H9 (cell line): ENCODE results near the gene MGRN1. TPM values are rescaled to one million over a fixed set of nuclear protein-coding genes. Genes with fewer than 3 reads are reported as not detected.

Source experiments
- DNase-seq: peaks from one replicate; pipeline ENCODE4 v3.0.0-alpha.2; 2017
- H2AFZ ChIP-seq: one replicate; pipeline ENCODE4 v1.6.1; 2013; ENCODE audit warnings: mild to moderate bottlenecking, low read length, control low read depth, moderate library complexity
- H2AK5ac ChIP-seq: 2 replicates; pipeline ENCODE4 v1.6.1; 2013; ENCODE audit warnings: low read length, control low read depth, mixed read lengths; ENCODE audit not compliant: insufficient read length
- H2BK120ac ChIP-seq: one replicate; pipeline ENCODE4 v1.6.1; 2013; ENCODE audit warnings: low read depth, mild to moderate bottlenecking, low read length, control low read depth, inconsistent platforms; ENCODE audit not compliant: poor library complexity, severe bottlenecking
- H2BK12ac ChIP-seq: 2 replicates; pipeline ENCODE4 v1.6.1; 2013; ENCODE audit warnings: low read length, control low read depth, mixed read lengths, low read depth; ENCODE audit not compliant: insufficient read length
- H2BK15ac ChIP-seq: 2 replicates; pipeline ENCODE4 v1.6.1; 2013; ENCODE audit warnings: low read depth, low read length, control low read depth
- H2BK20ac ChIP-seq: one replicate; pipeline ENCODE4 v1.6.1; 2013; ENCODE audit warnings: low read depth, mild to moderate bottlenecking, low read length, control low read depth, inconsistent platforms; ENCODE audit not compliant: poor library complexity, severe bottlenecking
- H2BK5ac ChIP-seq: 2 replicates; pipeline ENCODE4 v1.6.1; 2013; ENCODE audit warnings: low read length, control low read depth, mixed read lengths; ENCODE audit not compliant: insufficient read length
- H3K14ac ChIP-seq: 2 replicates; pipeline ENCODE4 v1.6.1; 2013; ENCODE audit warnings: low read length, control low read depth; ENCODE audit not compliant: insufficient read depth
- H3K18ac ChIP-seq: 2 replicates; pipeline ENCODE4 v1.6.1; 2013; ENCODE audit warnings: low read depth, mild to moderate bottlenecking, mixed read lengths, low read length, control low read depth; ENCODE audit not compliant: insufficient read length
- H3K23ac ChIP-seq: 2 replicates; pipeline ENCODE4 v1.6.1; 2013; ENCODE audit warnings: low read length, control low read depth, mixed read lengths, low read depth; ENCODE audit not compliant: insufficient read length
- H3K23me2 ChIP-seq: 2 replicates; pipeline ENCODE4 v1.6.1; 2013; ENCODE audit warnings: low read depth, mild to moderate bottlenecking, mixed read lengths, low read length, control low read depth; ENCODE audit not compliant: insufficient read length, poor library complexity, severe bottlenecking
- H3K27ac ChIP-seq: 2 replicates; pipeline ENCODE4 v1.5.1; 2013; ENCODE audit warnings: low read length, control low read depth, mixed read lengths, low read depth; ENCODE audit not compliant: insufficient read length
- H3K27me3 ChIP-seq: 2 replicates; pipeline ENCODE4 v1.6.1; 2013; ENCODE audit warnings: low read length, control low read depth, inconsistent platforms; ENCODE audit not compliant: insufficient read depth
- H3K4ac ChIP-seq: 2 replicates; pipeline ENCODE4 v1.6.1; 2013; ENCODE audit warnings: low read depth, mild to moderate bottlenecking, control low read depth, inconsistent platforms, low read length, moderate library complexity
- H3K4me1 ChIP-seq: 2 replicates; pipeline ENCODE4 v1.6.1; 2013; ENCODE audit warnings: low read length, control low read depth, inconsistent platforms; ENCODE audit not compliant: insufficient read depth
- H3K4me2 ChIP-seq: 2 replicates; pipeline ENCODE4 v1.6.1; 2013; ENCODE audit warnings: low read length, control low read depth, mixed read lengths; ENCODE audit not compliant: insufficient read length, insufficient read depth
- H3K56ac ChIP-seq: 2 replicates; pipeline ENCODE4 v1.6.1; 2013; ENCODE audit warnings: low read depth, mild to moderate bottlenecking, mixed read lengths, low read length, control low read depth; ENCODE audit not compliant: insufficient read length
- H3K79me1 ChIP-seq: 2 replicates; pipeline ENCODE4 v1.6.1; 2013; ENCODE audit warnings: low read depth, mild to moderate bottlenecking, moderate library complexity, low read length, control low read depth, inconsistent platforms; ENCODE audit not compliant: insufficient read depth, poor library complexity, severe bottlenecking
- H3K79me2 ChIP-seq: 2 replicates; pipeline ENCODE4 v1.6.1; 2013; ENCODE audit warnings: low read length, control low read depth, inconsistent platforms; ENCODE audit not compliant: insufficient read depth
- H3K9ac ChIP-seq: 2 replicates; pipeline ENCODE4 v1.6.1; 2013; ENCODE audit warnings: low read length, control low read depth, mixed read lengths; ENCODE audit not compliant: insufficient read length; ENCODE audit errors: extremely low read depth
- H3K9me3 ChIP-seq: one replicate; pipeline ENCODE4 v1.6.1; 2013; ENCODE audit warnings: low read depth, low read length, inconsistent platforms; ENCODE audit not compliant: control insufficient read depth
- H3T11ph ChIP-seq: one replicate; pipeline ENCODE4 v1.6.1; 2013; ENCODE audit warnings: mild to moderate bottlenecking, low read length, control low read depth, inconsistent platforms
- H4K20me1 ChIP-seq: one replicate; pipeline ENCODE4 v1.6.1; 2013; ENCODE audit not compliant: control insufficient read depth, insufficient read length, insufficient read depth
- H4K5ac ChIP-seq: 2 replicates; pipeline ENCODE4 v1.6.1; 2013; ENCODE audit warnings: low read depth, mild to moderate bottlenecking, mixed read lengths, low read length, control low read depth; ENCODE audit not compliant: insufficient read length
- H4K8ac ChIP-seq: replicated peaks from 2 replicates; pipeline ENCODE4 v1.6.1; 2013; ENCODE audit warnings: low read length, control low read depth, mixed read lengths, low read depth; ENCODE audit not compliant: insufficient read length
- H4K91ac ChIP-seq: 2 replicates; pipeline ENCODE4 v1.6.1; 2013; ENCODE audit warnings: low read depth, mild to moderate bottlenecking, moderate library complexity, mixed read lengths, low read length, control low read depth; ENCODE audit not compliant: insufficient read length
- H3K27ac Mint-ChIP-seq, 3 experiments: 2 replicates in 2 of 3; 3 replicates in 1 of 3; pipeline ENCODE4 v1.8.0; 2020 to 2021; ENCODE audit warnings: mixed read lengths in 3 of 3, mild to moderate bottlenecking in 1 of 3, moderate library complexity in 1 of 3
- H3K27me3 Mint-ChIP-seq: 2 replicates; pipeline ENCODE4 v1.8.0; 2021; ENCODE audit warnings: low read depth, mild to moderate bottlenecking, moderate library complexity, mixed read lengths
- H3K36me3 Mint-ChIP-seq, 3 experiments: 2 replicates in 2 of 3; 3 replicates in 1 of 3; pipeline ENCODE4 v1.8.0; 2020 to 2021; ENCODE audit warnings: low read depth in 3 of 3, mixed read lengths in 3 of 3; ENCODE audit not compliant: insufficient read depth in 1 of 3
- H3K4me1 Mint-ChIP-seq, 2 experiments: 2 replicates each; pipeline ENCODE4 v1.8.0; 2020; ENCODE audit warnings: mixed read lengths in 2 of 2
- H3K4me3 Mint-ChIP-seq, 2 experiments: 2 replicates in 1 of 2; 3 replicates in 1 of 2; pipeline ENCODE4 v1.8.0; 2020 to 2021; ENCODE audit warnings: mild to moderate bottlenecking in 2 of 2, mixed read lengths in 2 of 2, moderate library complexity in 1 of 2
- H3K9me3 Mint-ChIP-seq, 2 experiments: 2 replicates in 1 of 2; 3 replicates in 1 of 2; pipeline ENCODE4 v1.8.0; 2020; ENCODE audit warnings: mild to moderate bottlenecking in 2 of 2, mixed read lengths in 2 of 2, moderate library complexity in 1 of 2
- WGBS: extraction: QIAGEN DNeasy Blood & Tissue Kit; methylation state at CpG from one replicate; pipeline ENCODE4 v1.1.7; 2013; ENCODE audit warnings: missing lambda C conversion rate, low lambda C conversion rate, mixed read lengths; ENCODE audit not compliant: insufficient read length; ENCODE audit errors: extremely low coverage; 5-methylcytosine and 5-hydroxymethylcytosine counted together
- total RNA-seq: library from RNA; stranded (reverse); gene quantifications from 2 replicates; pipeline ENCODE4 v1.2.1, GENCODE V29; 2021
- TF ChIP-seq, protein P1 (sequence below): fragments of 200-600 bp; sonication (generic); conservative IDR thresholded peaks from 3 replicates; pipeline ENCODE4 v1.8.0; 2021; ENCODE audit warnings: antibody characterized with exemption, mild to moderate bottlenecking

MGRN1 gene
- total RNA-seq, 1 experiment from 2014 or later, result 91.6 TPM

DNA sequence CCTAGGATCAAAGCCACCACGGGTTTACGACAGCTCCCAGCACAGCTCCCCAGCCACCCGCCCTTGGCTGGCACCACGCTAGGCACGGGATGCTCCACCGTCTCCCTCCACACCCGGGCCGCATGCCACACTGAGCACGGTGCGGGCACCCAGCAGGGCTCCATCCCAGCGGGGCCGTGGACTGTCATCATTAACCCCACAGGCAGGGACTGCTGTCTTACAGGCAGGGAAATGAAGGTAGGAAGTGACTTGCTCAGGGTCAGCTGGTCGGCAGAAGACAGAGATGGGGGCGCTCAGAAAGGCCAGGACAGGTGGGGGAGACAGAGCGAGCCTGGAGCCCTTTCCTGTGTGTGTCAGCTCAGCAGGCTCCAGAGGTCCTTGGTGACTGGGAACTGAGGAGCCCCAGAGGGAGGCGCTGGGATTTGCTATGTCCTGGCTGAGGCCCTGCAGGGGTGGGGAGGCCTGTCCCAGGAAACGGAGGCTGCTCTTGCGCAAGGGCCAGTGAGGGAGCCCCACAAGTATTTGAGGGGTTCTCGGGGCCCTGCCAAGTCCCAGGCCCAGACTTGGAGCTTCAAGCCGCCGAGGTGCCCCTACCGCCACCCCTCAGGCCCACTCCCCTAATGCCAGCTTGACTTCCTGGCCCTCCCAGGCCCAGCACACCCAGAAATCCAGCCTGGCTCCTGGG is 13.1 kb upstream of the MGRN1 start:
- Mint-ChIP-seq H3K4me1 (peaks cover 13 to 21% of the 10 kb centered on the region in 2 experiments), H3K27ac (peak overlapping the region; percentile 63 to 94 (median 81); a peak in 4 of 7 replicates), H3K36me3 (peaks cover 0 to 24% (median 6%) of the 10 kb centered on the region in 3 experiments; a peak in 5 of 7 replicates), H3K27me3 (peaks cover under 1% of the 10 kb centered on the region; the same call in 1 of the 2 replicates), H3K9me3 (no peaks in the 10 kb centered on the region), H3K4me3 (no peak overlapping the region)
- H4K20me1 ChIP-seq, result no peaks in the 10 kb centered on the region
- no peak overlapping the region for H4K8ac ChIP-seq
- H3K23ac ChIP-seq, result no peak overlapping the region
- H2BK15ac ChIP-seq, result peak overlapping the region; percentile 29; the same call in 1 of the 2 replicates
- H2BK5ac ChIP-seq, result no peak overlapping the region
- H3K4me2 ChIP-seq, result no peak overlapping the region
- peaks cover 20% of the 10 kb centered on the region; the same call in 1 of the 2 replicates for H3K79me2 ChIP-seq
- no peak overlapping the region for H3K9ac ChIP-seq
- peaks cover 7% of the 10 kb centered on the region for H3K79me1 ChIP-seq
- H4K91ac ChIP-seq, result no peak overlapping the region
- H3K4ac ChIP-seq, result no peak overlapping the region; the same call in 1 of the 2 replicates
- H2BK120ac ChIP-seq, result no peak overlapping the region
- H3K23me2 ChIP-seq, result peaks cover 9% of the 10 kb centered on the region
- H4K5ac ChIP-seq, result no peak overlapping the region
- H3K56ac ChIP-seq, result no peak overlapping the region
- no peak for DNase-seq
- WGBS, result no CpG with 5 or more reads among the region's 22 CpGs
- H3K27me3 ChIP-seq, result no peaks in the 10 kb centered on the region
- no peak overlapping the region for H2AFZ ChIP-seq
- no peak overlapping the region for H2BK20ac ChIP-seq
- TF ChIP-seq, protein P1, sequence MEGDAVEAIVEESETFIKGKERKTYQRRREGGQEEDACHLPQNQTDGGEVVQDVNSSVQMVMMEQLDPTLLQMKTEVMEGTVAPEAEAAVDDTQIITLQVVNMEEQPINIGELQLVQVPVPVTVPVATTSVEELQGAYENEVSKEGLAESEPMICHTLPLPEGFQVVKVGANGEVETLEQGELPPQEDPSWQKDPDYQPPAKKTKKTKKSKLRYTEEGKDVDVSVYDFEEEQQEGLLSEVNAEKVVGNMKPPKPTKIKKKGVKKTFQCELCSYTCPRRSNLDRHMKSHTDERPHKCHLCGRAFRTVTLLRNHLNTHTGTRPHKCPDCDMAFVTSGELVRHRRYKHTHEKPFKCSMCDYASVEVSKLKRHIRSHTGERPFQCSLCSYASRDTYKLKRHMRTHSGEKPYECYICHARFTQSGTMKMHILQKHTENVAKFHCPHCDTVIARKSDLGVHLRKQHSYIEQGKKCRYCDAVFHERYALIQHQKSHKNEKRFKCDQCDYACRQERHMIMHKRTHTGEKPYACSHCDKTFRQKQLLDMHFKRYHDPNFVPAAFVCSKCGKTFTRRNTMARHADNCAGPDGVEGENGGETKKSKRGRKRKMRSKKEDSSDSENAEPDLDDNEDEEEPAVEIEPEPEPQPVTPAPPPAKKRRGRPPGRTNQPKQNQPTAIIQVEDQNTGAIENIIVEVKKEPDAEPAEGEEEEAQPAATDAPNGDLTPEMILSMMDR, result no peak
- no peaks in the 10 kb centered on the region for H3K9me3 ChIP-seq
- no peak overlapping the region for H3K18ac ChIP-seq
- H3K14ac ChIP-seq, result no peak overlapping the region; the same call in 1 of the 2 replicates
- H3K27ac ChIP-seq, result no peak overlapping the region
- H3K4me1 ChIP-seq, result no peaks in the 10 kb centered on the region
- H2AK5ac ChIP-seq, result no peak overlapping the region
- no peak overlapping the region for H3T11ph ChIP-seq
- peak overlapping the region; percentile 85 for H2BK12ac ChIP-seq
